Stimulated activated CD8-positive, alpha-beta memory T cell treated with anti-CD3 and anti-CD28 coated beads, Interleukin-2, amount 100 ng/mL, for 48 hours (primary cell): Measurements from ENCODE around the gene HJV.

ENCODE experiments used
- DNase-seq, 2 donors: peaks; one replicate each; pipeline ENCODE4 v3.0.0-alpha.2; 2020; ENCODE audit warnings: low read depth in 2 of 2

Gene HJV

GRCh38 chr1:145977016-145977415 is 44.5 kb downstream of the HJV start:
- no peak for DNase-seq

- no peak for DNase-seq
Observed at GRCh38 chr1:145975216-145975615, 46.3 kb downstream of the HJV start.

- DNase-seq, result no peak
Observed at GRCh38 chr1:145974721-145975120, 46.8 kb downstream of the HJV start.

- no peak for DNase-seq
Observed at GRCh38 chr1:145972580-145972979, 49.0 kb downstream of the HJV start.
